Fibroblast of lung (primary cell): ENCODE results near the gene ZNF182. TPM values are rescaled to one million over a fixed set of nuclear protein-coding genes. Genes with fewer than 3 reads are reported as not detected.
A peak's percentile ranks its signal among the peaks of the same experiment; 100 is the strongest.
"Not testable (repeated sequence)": the region's sequence is repeated elsewhere in the genome, so short reads cannot be mapped to it uniquely, and the experiment has no call there.

ENCODE experiments used
- DNase-seq, 2 donors: peaks; one replicate each; pipeline versions ENCODE4 v3.0.0 to v3.0.0-alpha.2; 2010; ENCODE audit warnings: low read depth in 2 of 2
- H2AFZ ChIP-seq: 2 replicates; pipeline ENCODE4 v1.5.1; 2012; ENCODE audit warnings: low read length, control low read depth, inconsistent platforms
- H3K27ac ChIP-seq: 2 replicates; pipeline ENCODE4 v1.5.1; 2011; ENCODE audit warnings: low read length, control low read depth; ENCODE audit not compliant: insufficient read depth
- H3K27me3 ChIP-seq: 2 replicates; pipeline ENCODE4 v1.5.1; 2011; ENCODE audit warnings: mild to moderate bottlenecking, low read length; ENCODE audit not compliant: control insufficient read depth, insufficient read depth
- H3K36me3 ChIP-seq: 2 replicates; pipeline ENCODE4 v1.5.1; 2011; ENCODE audit warnings: low read length; ENCODE audit not compliant: control insufficient read depth, insufficient read depth
- H3K4me1 ChIP-seq: 2 replicates; pipeline ENCODE4 v1.5.1; 2011; ENCODE audit warnings: low read length; ENCODE audit not compliant: control insufficient read depth, insufficient read depth; ENCODE audit errors: extremely low read depth
- H3K4me2 ChIP-seq: 2 replicates; pipeline ENCODE4 v1.5.1; 2011; ENCODE audit warnings: low read length, control low read depth; ENCODE audit not compliant: insufficient read depth; ENCODE audit errors: extremely low read depth
- H3K4me3 ChIP-seq, 4 experiments: fragments of 200-600 bp in 1 of 4; sonication (generic) in 1 of 4; replicated peaks in 1 of 4; 2 replicates each; pipeline ENCODE4 v1.5.1; 2011 to 2016; ENCODE audit warnings: low read length in 4 of 4, low read depth in 3 of 4, mild to moderate bottlenecking in 3 of 4, control low read depth in 2 of 4, inconsistent platforms in 1 of 4, mixed read lengths in 1 of 4; ENCODE audit not compliant: insufficient read depth in 1 of 4; ENCODE audit errors: control extremely low read depth in 1 of 4
- H3K79me2 ChIP-seq: 2 replicates; pipeline ENCODE4 v1.5.1; 2012; ENCODE audit warnings: mild to moderate bottlenecking, low read length, inconsistent platforms; ENCODE audit not compliant: control insufficient read depth, insufficient read depth
- H3K9ac ChIP-seq: 2 replicates; pipeline ENCODE4 v1.5.1; 2011; ENCODE audit warnings: mild to moderate bottlenecking, low read length, control low read depth; ENCODE audit not compliant: insufficient read depth
- H3K9me3 ChIP-seq: 2 replicates; pipeline ENCODE4 v1.5.1; 2012; ENCODE audit warnings: low read depth, low read length; ENCODE audit not compliant: control insufficient read depth, insufficient read depth
- H4K20me1 ChIP-seq: 2 replicates; pipeline ENCODE4 v1.5.1; 2011; ENCODE audit warnings: low read length; ENCODE audit not compliant: control insufficient read depth, insufficient read depth; ENCODE audit errors: extremely low read depth
- EZH2 ChIP-seq: IDR thresholded peaks from 2 replicates; pipeline ENCODE4 v1.5.1; 2012; ENCODE audit warnings: low read length, control low read depth, mild to moderate bottlenecking; ENCODE audit errors: missing control alignments
- polyA plus RNA-seq, 2 donors: library from polyadenylated mRNA; depleted of rRNA in 1 of 2; stranded (reverse) in 1 of 2; unstranded in 1 of 2; fragments of >200 nt; gene quantifications; 2 replicates each; pipeline ENCODE4 v1.2.1, GENCODE V29; 2011 to 2012; ENCODE audit warnings: missing spikeins in 1 of 2
- total RNA-seq: library from RNA; depleted of rRNA; stranded (reverse); fragments of >200 nt; gene quantifications from 2 replicates; pipeline ENCODE4 v1.2.1, GENCODE V29; 2014
- TF ChIP-seq, protein P1 (sequence below), 2 donors: IDR thresholded peaks in 1 of 2; conservative IDR thresholded peaks in 1 of 2; 1 replicate in 1 of 2; 2 replicates in 1 of 2; pipeline ENCODE4 v1.5.1; 2011 to 2012; ENCODE audit warnings: low read length in 2 of 2, control low read depth in 1 of 2, inconsistent platforms in 1 of 2, low read depth in 1 of 2, mild to moderate bottlenecking in 1 of 2

ZNF182 gene
- total and polyA plus RNA-seq, 2 donors (not counting 1 experiment from before 2014, with no cell fraction given) = 2.1 to 4.5 TPM

DNA sequence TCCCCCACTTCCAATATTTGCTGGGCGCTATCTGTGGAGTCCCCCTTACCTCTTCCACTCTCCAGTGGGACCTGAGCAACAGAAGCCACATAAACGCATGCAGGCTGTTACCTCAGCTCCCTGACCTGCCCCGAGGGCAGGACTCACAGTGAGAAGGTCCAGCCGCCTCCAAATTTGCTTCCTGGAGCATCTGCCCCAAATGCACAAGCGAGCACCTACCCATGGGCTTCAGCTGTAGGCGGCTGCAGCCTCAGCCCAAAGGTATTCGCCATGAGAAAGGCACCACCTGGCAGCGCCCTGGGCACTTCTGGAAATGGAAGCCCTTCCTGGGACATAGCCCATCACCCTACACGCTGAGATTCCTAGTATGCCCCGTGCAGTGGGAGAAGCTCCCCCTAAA lies 26.4 kb upstream of the ZNF182 start:
- Histone ChIP-seq H3K79me2 (no peaks in the 10 kb centered on the region), H3K36me3 (no peaks in the 10 kb centered on the region), H3K4me3 (no peak overlapping the region), H3K4me1 (no peaks in the 10 kb centered on the region), H3K9me3 (no peaks in the 10 kb centered on the region), H3K9ac (no peak overlapping the region), H3K4me2 (no peak overlapping the region), H3K27ac (no peak overlapping the region), H3K27me3 (no peaks in the 10 kb centered on the region), H2AFZ (no peak overlapping the region), H4K20me1 (no peaks in the 10 kb centered on the region)
- no peak for DNase-seq
- TF ChIP-seq, protein P1, sequence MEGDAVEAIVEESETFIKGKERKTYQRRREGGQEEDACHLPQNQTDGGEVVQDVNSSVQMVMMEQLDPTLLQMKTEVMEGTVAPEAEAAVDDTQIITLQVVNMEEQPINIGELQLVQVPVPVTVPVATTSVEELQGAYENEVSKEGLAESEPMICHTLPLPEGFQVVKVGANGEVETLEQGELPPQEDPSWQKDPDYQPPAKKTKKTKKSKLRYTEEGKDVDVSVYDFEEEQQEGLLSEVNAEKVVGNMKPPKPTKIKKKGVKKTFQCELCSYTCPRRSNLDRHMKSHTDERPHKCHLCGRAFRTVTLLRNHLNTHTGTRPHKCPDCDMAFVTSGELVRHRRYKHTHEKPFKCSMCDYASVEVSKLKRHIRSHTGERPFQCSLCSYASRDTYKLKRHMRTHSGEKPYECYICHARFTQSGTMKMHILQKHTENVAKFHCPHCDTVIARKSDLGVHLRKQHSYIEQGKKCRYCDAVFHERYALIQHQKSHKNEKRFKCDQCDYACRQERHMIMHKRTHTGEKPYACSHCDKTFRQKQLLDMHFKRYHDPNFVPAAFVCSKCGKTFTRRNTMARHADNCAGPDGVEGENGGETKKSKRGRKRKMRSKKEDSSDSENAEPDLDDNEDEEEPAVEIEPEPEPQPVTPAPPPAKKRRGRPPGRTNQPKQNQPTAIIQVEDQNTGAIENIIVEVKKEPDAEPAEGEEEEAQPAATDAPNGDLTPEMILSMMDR (conservative IDR thresholded peaks at IDR 0.05 in 1 of 2, IDR thresholded peaks at IDR 0.05 in 1 of 2; ENCODE audit: low read depth in 1 of 2, low read length in 2 of 2) = no peak
- TF ChIP-seq EZH2 = no peak

DNA sequence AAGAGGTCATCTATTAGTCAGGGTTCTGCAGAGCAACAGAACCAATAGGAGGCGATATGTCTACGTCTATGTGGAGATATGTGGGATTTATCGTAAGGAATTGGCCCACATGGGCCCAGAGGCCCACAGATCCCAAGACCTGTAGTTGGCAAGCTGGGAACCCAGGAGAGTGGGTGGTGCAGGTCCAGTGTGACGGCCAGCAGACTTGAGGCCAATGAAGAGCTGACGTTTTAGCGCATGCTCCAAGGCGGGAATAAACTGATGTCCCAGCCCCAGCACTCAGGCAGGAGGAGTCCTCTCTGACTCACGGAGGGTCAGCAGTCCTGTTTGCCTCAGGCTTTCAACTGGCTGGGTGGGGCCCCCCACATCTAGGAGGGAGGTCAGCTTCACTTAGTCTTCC lies 24.3 kb upstream of the ZNF182 start:
- Histone ChIP-seq H3K4me1 (no peaks in the 10 kb centered on the region), H3K79me2 (no peaks in the 10 kb centered on the region), H3K27ac (no peak overlapping the region), H2AFZ (no peak overlapping the region), H3K4me3 (no peak overlapping the region), H3K4me2 (no peak overlapping the region), H4K20me1 (no peaks in the 10 kb centered on the region), H3K9me3 (no peaks in the 10 kb centered on the region), H3K27me3 (no peaks in the 10 kb centered on the region), H3K9ac (no peak overlapping the region), H3K36me3 (no peaks in the 10 kb centered on the region)
- TF ChIP-seq, protein P1 (conservative IDR thresholded peaks at IDR 0.05 in 1 of 2, IDR thresholded peaks at IDR 0.05 in 1 of 2; ENCODE audit: low read depth in 1 of 2, low read length in 2 of 2) = no peak
- no peak for TF ChIP-seq EZH2
- DNase-seq = no peak

DNA sequence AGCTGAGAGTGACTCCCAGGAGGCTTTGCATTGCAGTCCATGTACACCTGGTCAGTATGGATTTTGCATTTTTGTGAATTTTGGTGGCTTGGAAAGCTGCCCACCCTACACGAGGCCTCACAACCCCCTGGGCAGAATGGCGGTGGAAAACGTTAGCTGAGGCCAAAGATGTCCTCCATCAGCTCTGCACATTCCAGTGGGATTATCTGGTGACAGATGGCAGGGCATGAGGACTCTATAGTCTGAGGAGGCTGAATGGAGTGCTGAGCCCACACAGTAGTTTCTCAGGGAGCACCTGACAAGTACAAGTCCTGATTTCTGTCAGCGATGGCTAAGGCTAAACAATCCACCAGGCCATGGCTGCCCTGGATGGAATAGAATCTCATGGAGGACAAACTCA lies 23.8 kb upstream of the ZNF182 start:
- not testable (repeated sequence) for H3K27ac ChIP-seq, H3K9ac ChIP-seq, H2AFZ ChIP-seq, DNase-seq, H3K4me1 ChIP-seq, H3K36me3 ChIP-seq, H4K20me1 ChIP-seq, H3K79me2 ChIP-seq, H3K9me3 ChIP-seq, H3K27me3 ChIP-seq, H3K4me3 ChIP-seq, H3K4me2 ChIP-seq

- Histone ChIP-seq H3K36me3 (no peaks in the 10 kb centered on the region), H3K27me3 (no peaks in the 10 kb centered on the region), H4K20me1 (no peaks in the 10 kb centered on the region), H3K79me2 (no peaks in the 10 kb centered on the region), H2AFZ (no peak overlapping the region), H3K4me2 (no peak overlapping the region), H3K9me3 (no peaks in the 10 kb centered on the region), H3K4me3 (no peak overlapping the region), H3K9ac (no peak overlapping the region), H3K4me1 (no peaks in the 10 kb centered on the region), H3K27ac (no peak overlapping the region)
- DNase-seq = peak; percentile 41 to 74
- TF ChIP-seq EZH2 = no peak
- TF ChIP-seq, protein P1 (conservative IDR thresholded peaks at IDR 0.05 in 1 of 2, IDR thresholded peaks at IDR 0.05 in 1 of 2; ENCODE audit: low read depth in 1 of 2, low read length in 2 of 2) = peak; percentile 51 to 53
Measured at GRCh38 chrX:48025561-48025960, 21.8 kb upstream of the ZNF182 start.
